HEK293 (cell line): ENCODE results near the gene FAM120A.

Experiments
- CTCF ChIP-seq: fragments of 450-650 bp; formaldehyde crosslinking; IDR thresholded peaks from 2 replicates; pipeline ENCODE4 v1.5.1; 2016; ENCODE audit warnings: missing biosample characterization, missing genetic modification characterization
- HIC1 ChIP-seq: fragments of 450-650 bp; formaldehyde crosslinking; IDR thresholded peaks from 2 replicates; pipeline ENCODE4 v1.5.1; 2016; ENCODE audit warnings: missing biosample characterization, missing genetic modification characterization
- INSM2 ChIP-seq: fragments of 450-650 bp; formaldehyde crosslinking; IDR thresholded peaks from 2 replicates; pipeline ENCODE4 v1.5.1; 2016; ENCODE audit warnings: missing biosample characterization, missing genetic modification characterization
- KLF1 ChIP-seq: fragments of 450-650 bp; formaldehyde crosslinking; IDR thresholded peaks from 2 replicates; pipeline ENCODE4 v1.5.1; 2016; ENCODE audit warnings: missing biosample characterization, missing genetic modification characterization
- RBAK ChIP-seq: fragments of 450-650 bp; formaldehyde crosslinking; IDR thresholded peaks from 2 replicates; pipeline ENCODE4 v1.5.1; 2016; ENCODE audit warnings: missing biosample characterization, missing genetic modification characterization
- REST ChIP-seq: fragments of 450-650 bp; formaldehyde crosslinking; IDR thresholded peaks from 2 replicates; pipeline ENCODE4 v1.5.1; 2016; ENCODE audit warnings: missing biosample characterization, missing genetic modification characterization
- YY1 ChIP-seq: fragments of 450-650 bp; formaldehyde crosslinking; IDR thresholded peaks from 2 replicates; pipeline ENCODE4 v1.5.1; 2018; ENCODE audit warnings: missing biosample characterization, missing genetic modification characterization
- ZBTB7A ChIP-seq: fragments of 450-650 bp; formaldehyde crosslinking; IDR thresholded peaks from 2 replicates; pipeline ENCODE4 v1.5.1; 2016; ENCODE audit warnings: low read depth, missing biosample characterization, missing genetic modification characterization
- ZNF132 ChIP-seq: fragments of 450-650 bp; formaldehyde crosslinking; IDR thresholded peaks from 2 replicates; pipeline ENCODE4 v1.5.1; 2017; ENCODE audit warnings: missing biosample characterization, missing genetic modification characterization, borderline replicate concordance
- ZNF292 ChIP-seq: fragments of 450-650 bp; formaldehyde crosslinking; IDR thresholded peaks from 2 replicates; pipeline ENCODE4 v1.5.1; 2016; ENCODE audit warnings: low read depth, missing biosample characterization, missing genetic modification characterization, borderline replicate concordance
- ZNF404 ChIP-seq: fragments of 450-650 bp; formaldehyde crosslinking; IDR thresholded peaks from 2 replicates; pipeline ENCODE4 v1.5.1; 2017; ENCODE audit warnings: missing biosample characterization, missing genetic modification characterization
- ZNF416 ChIP-seq: fragments of 450-650 bp; formaldehyde crosslinking; IDR thresholded peaks from 2 replicates; pipeline ENCODE4 v1.5.1; 2016; ENCODE audit warnings: missing biosample characterization, missing genetic modification characterization
- ZNF473 ChIP-seq: fragments of 450-650 bp; formaldehyde crosslinking; IDR thresholded peaks from 2 replicates; pipeline ENCODE4 v1.5.1; 2017; ENCODE audit warnings: missing biosample characterization, missing genetic modification characterization
- ZSCAN16 ChIP-seq: fragments of 450-650 bp; formaldehyde crosslinking; IDR thresholded peaks from 2 replicates; pipeline ENCODE4 v1.5.1; 2016; ENCODE audit warnings: missing biosample characterization, missing genetic modification characterization

GRCh38 chr9:93422977-93423616, 28.4 kb upstream of the FAM120A start:
- TF ChIP-seq YY1 (no peak), CTCF (tag by site-specific recombination) (no peak), ZNF132 (tag by site-specific recombination) (no peak), ZBTB7A (no peak), RBAK (tag by site-specific recombination) (no peak), ZSCAN16 (no peak), REST (no peak), ZNF416 (tag by site-specific recombination) (no peak), KLF1 (tag by site-specific recombination) (no peak), ZNF404 (tag by site-specific recombination) (no peak), INSM2 (tag by site-specific recombination) (no peak), ZNF292 (tag by site-specific recombination) (no peak), ZNF473 (tag by site-specific recombination) (no peak), HIC1 (no peak)
